HS-5 (cell line): ENCODE results near the gene RCCD1.
"Not testable (repeated sequence)": the region's sequence is repeated elsewhere in the genome, so short reads cannot be mapped to it uniquely, and the experiment has no call there.

Experiments
- DNase-seq: peaks from one replicate; pipeline ENCODE4 v3.0.0-alpha.2; 2012; ENCODE audit warnings: low read depth

Gene RCCD1

GRCh38 chr15:90954712-90955623 lies at the start of gene RCCD1:
Gene RCCD1 (plus strand): TSS chr15:90954884. CDS start chr15:90956735, 1,851 bp downstream.
- peak; percentile 78 for DNase-seq

GRCh38 chr15:90905306-90906180 lies 49.1 kb upstream of the RCCD1 start:
- DNase-seq: no peak

- DNase-seq: no peak
Measured at GRCh38 chr15:90906181-90906849, 48.4 kb upstream of the RCCD1 start.

- DNase-seq: no peak
Measured at GRCh38 chr15:90907051-90907660, 47.5 kb upstream of the RCCD1 start.

GRCh38 chr15:90907838-90908507 lies 46.7 kb upstream of the RCCD1 start:
- DNase-seq: no peak

- DNase-seq: not testable (repeated sequence)
Measured at GRCh38 chr15:90909449-90909848, 45.2 kb upstream of the RCCD1 start.

GRCh38 chr15:90909976-90910375 lies 44.7 kb upstream of the RCCD1 start:
- DNase-seq: no peak

- no peak for DNase-seq
Measured at GRCh38 chr15:90910441-90911301, 44.0 kb upstream of the RCCD1 start.

GRCh38 chr15:90911302-90911623 lies 43.4 kb upstream of the RCCD1 start:
- no peak for DNase-seq

- DNase-seq: no peak
Measured at GRCh38 chr15:90911906-90912769, 42.5 kb upstream of the RCCD1 start.

- DNase-seq: no peak
Measured at GRCh38 chr15:90912770-90913075, 42.0 kb upstream of the RCCD1 start.

GRCh38 chr15:90913398-90913944 lies 41.2 kb upstream of the RCCD1 start:
- no peak for DNase-seq

GRCh38 chr15:90914305-90915080 lies 40.2 kb upstream of the RCCD1 start:
- DNase-seq: no peak

- no peak for DNase-seq
Measured at GRCh38 chr15:90915216-90915807, 39.4 kb upstream of the RCCD1 start.

- no peak for DNase-seq
Measured at GRCh38 chr15:90915808-90916440, 38.8 kb upstream of the RCCD1 start.

- DNase-seq: no peak
Measured at GRCh38 chr15:90916461-90916860, 38.2 kb upstream of the RCCD1 start.

GRCh38 chr15:90917569-90917968 lies 37.1 kb upstream of the RCCD1 start:
- DNase-seq: no peak
